GM23338 (cell line): ENCODE data around the gene ENTPD6. TPM values are rescaled to one million over a fixed set of nuclear protein-coding genes. Genes with fewer than 3 reads are reported as not detected.

Experiments
- ATAC-seq: fragments of 200-7000 bp; cut with Tn5 transposase; 3 replicates; pipeline ENCODE4 v1.9.1; 2020
- DNase-seq: peaks from one replicate; pipeline ENCODE4 v3.0.0-alpha.2; 2015; ENCODE audit warnings: low spot score
- H2AFZ ChIP-seq: fragments of 200-600 bp; sonication (generic); 2 replicates; pipeline ENCODE4 v1.8.0; 2016; ENCODE audit warnings: antibody characterized with exemption, mild to moderate bottlenecking, moderate library complexity
- H3F3A ChIP-seq: fragments of 200-600 bp; sonication (generic); replicated peaks from 2 replicates; pipeline ENCODE4 v1.8.0; 2017; ENCODE audit warnings: antibody characterized with exemption, mixed run types, low read depth
- H3K27ac ChIP-seq: fragments of 200-600 bp; sonication (generic); 2 replicates; pipeline ENCODE4 v1.6.1; 2016; ENCODE audit warnings: low read depth
- H3K27me3 ChIP-seq: fragments of 200-600 bp; sonication (generic); 2 replicates; pipeline ENCODE4 v1.8.0; 2016; ENCODE audit warnings: mild to moderate bottlenecking, mixed run types, moderate library complexity; ENCODE audit not compliant: insufficient read depth
- H3K36me3 ChIP-seq: fragments of 200-600 bp; sonication (generic); 2 replicates; pipeline ENCODE4 v1.8.0; 2016; ENCODE audit warnings: mild to moderate bottlenecking; ENCODE audit not compliant: insufficient read depth
- H3K4me1 ChIP-seq: fragments of 200-600 bp; sonication (generic); 2 replicates; pipeline ENCODE4 v1.8.0; 2016; ENCODE audit warnings: mild to moderate bottlenecking, moderate library complexity; ENCODE audit not compliant: insufficient read depth
- H3K4me2 ChIP-seq: fragments of 200-600 bp; sonication (generic); 2 replicates; pipeline ENCODE4 v1.7.1; 2017; ENCODE audit warnings: mixed run types
- H3K4me3 ChIP-seq: fragments of 200-600 bp; sonication (generic); 2 replicates; pipeline ENCODE4 v1.6.1; 2016; ENCODE audit warnings: mixed run types
- H3K79me2 ChIP-seq: fragments of 200-600 bp; sonication (generic); replicated peaks from 2 replicates; pipeline ENCODE4 v1.8.0; 2017; ENCODE audit warnings: mild to moderate bottlenecking; ENCODE audit not compliant: insufficient read depth
- H3K9me2 ChIP-seq: fragments of 200-600 bp; sonication (generic); 2 replicates; pipeline ENCODE4 v1.8.0; 2017; ENCODE audit not compliant: insufficient read depth
- H4K20me1 ChIP-seq: fragments of 200-600 bp; sonication (generic); replicated peaks from 2 replicates; pipeline ENCODE4 v1.8.0; 2017; ENCODE audit warnings: mild to moderate bottlenecking; ENCODE audit not compliant: insufficient read depth
- H3K27ac Mint-ChIP-seq: 2 replicates; pipeline ENCODE4 v1.8.0; 2020; ENCODE audit warnings: inconsistent platforms, mild to moderate bottlenecking, moderate library complexity, mixed read lengths
- H3K27me3 Mint-ChIP-seq: 3 replicates; pipeline ENCODE4 v1.8.0; 2022; ENCODE audit warnings: low read depth, mild to moderate bottlenecking, moderate library complexity, mixed read lengths, inconsistent platforms; ENCODE audit not compliant: insufficient read depth, poor library complexity
- H3K36me3 Mint-ChIP-seq: 3 replicates; pipeline ENCODE4 v1.8.0; 2021; ENCODE audit warnings: low read depth, mild to moderate bottlenecking, inconsistent platforms, moderate library complexity, mixed read lengths
- H3K4me1 Mint-ChIP-seq: 3 replicates; pipeline ENCODE4 v1.8.0; 2020; ENCODE audit warnings: mild to moderate bottlenecking, inconsistent platforms, mixed read lengths
- H3K4me3 Mint-ChIP-seq: 3 replicates; pipeline ENCODE4 v1.8.0; 2021; ENCODE audit warnings: moderate library complexity, mild to moderate bottlenecking, inconsistent platforms, mixed read lengths
- H3K9me3 Mint-ChIP-seq: 3 replicates; pipeline ENCODE4 v1.8.0; 2020; ENCODE audit warnings: moderate library complexity, mild to moderate bottlenecking, inconsistent platforms, mixed read lengths
- EZH2 ChIP-seq: fragments of 200-600 bp; sonication (generic); IDR thresholded peaks from one replicate; pipeline ENCODE4 v1.8.0; 2017; ENCODE audit warnings: antibody characterized with exemption, mild to moderate bottlenecking, low read depth; ENCODE audit not compliant: unreplicated experiment
- EZH2phosphoT487 ChIP-seq: fragments of 200-600 bp; sonication (generic); IDR thresholded peaks from one replicate; pipeline ENCODE4 v1.8.1; 2018; ENCODE audit warnings: antibody characterized with exemption; ENCODE audit not compliant: unreplicated experiment
- JUNB ChIP-seq: IDR thresholded peaks from one replicate; pipeline ENCODE4 v1.6.1; 2016; ENCODE audit warnings: antibody characterized with exemption; ENCODE audit not compliant: unreplicated experiment
- NANOG ChIP-seq: IDR thresholded peaks from 2 replicates; pipeline ENCODE4 v1.6.1; 2016; ENCODE audit warnings: antibody characterized with exemption, borderline replicate concordance
- POLR2AphosphoS5 ChIP-seq: IDR thresholded peaks from 2 replicates; pipeline ENCODE4 v1.6.1; 2016; ENCODE audit warnings: antibody characterized with exemption, low read depth
- STAT1 ChIP-seq: IDR thresholded peaks from one replicate; pipeline ENCODE4 v1.6.1; 2016; ENCODE audit warnings: antibody characterized with exemption; ENCODE audit not compliant: unreplicated experiment
- ZNF114 ChIP-seq: fragments of 250-450 bp; sonication (Bioruptor Pico); IDR thresholded peaks from 2 replicates; pipeline ENCODE4 v1.5.0; 2020; ENCODE audit warnings: mild to moderate bottlenecking, moderate library complexity
- ZNF331 ChIP-seq: fragments of 250-450 bp; sonication (Bioruptor Pico); IDR thresholded peaks from 2 replicates; pipeline ENCODE4 v1.5.0; 2020; ENCODE audit warnings: low read depth, mild to moderate bottlenecking, moderate library complexity
- long read RNA-seq: library from polyadenylated mRNA; unstranded; transcript quantifications from one replicate; pipeline ENCODE4 v2.0.0, GENCODE V29; 2020; ENCODE audit not compliant: unreplicated experiment
- polyA plus RNA-seq: library from polyadenylated mRNA; unstranded; fragments of >200 nt; fragmentation: Nextera tagmentation; extraction: Ambion mirVana; gene quantifications from 2 replicates; pipeline ENCODE4 v1.2.1, GENCODE V29; 2016
- total RNA-seq: library from RNA; depleted of rRNA; stranded (reverse); fragments of >200 nt; shearing (Covaris generic); gene quantifications from 2 replicates; pipeline ENCODE4 v1.2.3, GENCODE V29; 2014; rRNA removed
- TF ChIP-seq, protein P1 (sequence below): IDR thresholded peaks from 2 replicates; pipeline ENCODE4 v1.6.1; 2016; ENCODE audit warnings: antibody characterized with exemption
- TF ChIP-seq, protein P2 (sequence below): fragments of 250-450 bp; sonication (Bioruptor Pico); IDR thresholded peaks from 2 replicates; pipeline ENCODE4 v1.5.0; 2020; ENCODE audit warnings: mild to moderate bottlenecking, moderate library complexity
- TF ChIP-seq, protein P3 (sequence below): IDR thresholded peaks from one replicate; pipeline ENCODE4 v1.6.1; 2018; ENCODE audit warnings: antibody characterized with exemption; ENCODE audit not compliant: unreplicated experiment
- TF ChIP-seq, protein P4 (sequence below), 2 experiments: fragments of 200-600 bp in 1 of 2; sonication (generic) in 1 of 2; conservative IDR thresholded peaks; 2 replicates each; pipeline versions ENCODE4 v1.5.1 to v1.6.1; 2016 to 2017; ENCODE audit warnings: antibody characterized with exemption in 2 of 2, low read depth in 2 of 2, mild to moderate bottlenecking in 2 of 2, moderate library complexity in 1 of 2

ENTPD6 gene
- total RNA-seq (45.9 TPM in 2 replicates), polyA plus RNA-seq (19.0 and 19.3 TPM in 2 replicates)
- long read RNA-seq, partial matches to known transcripts = 1 of 16 reads
- long read RNA-seq, other reads (novel, unspliced or antisense) = 9 of 16 reads

DNA sequence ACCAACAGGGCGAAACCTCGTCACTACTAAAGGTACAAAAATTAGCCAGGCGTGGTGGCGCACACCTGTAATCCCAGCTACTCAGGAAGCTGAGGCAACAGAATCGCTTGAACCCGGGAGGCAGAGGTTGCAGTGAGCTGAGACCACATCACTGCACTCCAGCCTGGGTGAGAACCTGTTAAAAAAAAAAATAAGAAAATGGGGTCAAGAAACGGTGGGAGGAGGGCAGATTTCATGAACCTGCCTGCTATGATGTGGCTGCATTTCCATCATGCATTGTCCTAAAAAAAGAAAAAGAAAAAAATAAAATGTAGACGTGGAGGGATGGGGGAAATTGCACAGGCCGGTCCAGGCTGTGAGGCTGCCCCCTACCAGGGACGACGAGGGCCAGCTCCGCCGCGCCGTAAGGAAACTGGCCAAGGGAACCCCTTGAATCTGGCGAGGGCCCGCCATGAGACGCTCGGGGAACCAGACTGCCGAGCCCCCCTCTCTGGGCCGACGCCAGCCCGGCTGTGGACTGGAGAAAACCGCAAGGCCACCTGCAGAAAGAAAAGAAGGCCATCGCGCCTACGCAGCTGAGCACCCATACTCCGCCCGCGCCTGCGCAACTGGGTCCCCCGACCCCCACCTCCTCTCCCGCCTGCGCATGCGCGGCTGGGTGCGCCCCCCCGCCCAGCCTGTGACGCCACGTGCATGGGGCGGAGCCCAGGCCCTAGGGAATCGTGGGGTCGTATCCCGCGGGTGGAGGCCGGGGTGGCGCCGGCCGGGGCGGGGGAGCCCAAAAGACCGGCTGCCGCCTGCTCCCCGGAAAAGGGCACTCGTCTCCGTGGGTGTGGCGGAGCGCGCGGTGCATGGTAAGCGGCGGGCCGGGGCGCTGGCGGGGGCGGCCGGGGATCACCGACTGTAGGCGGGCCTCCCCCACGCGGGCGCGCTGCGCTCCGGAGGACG lies at the start of gene ENTPD6:
ENTPD6 (plus strand) TSS at position 699 of the 948 bp plus-strand sequence. CDS start 10,825 bp downstream, outside the sequence.
- Histone ChIP-seq H4K20me1 (peaks cover 23% of the 10 kb centered on the region), H3K4me2 (peak within 1 kb of the TSS; percentile 99), H2AFZ (peak within 1 kb of the TSS; percentile 91), H3K4me3 (peak within 1 kb of the TSS; percentile 94), H3K79me2 (peaks cover 26% of the 10 kb centered on the region), H3K9me2 (no peaks in the 10 kb centered on the region), H3K27ac (no peak within 1 kb of the TSS), H3F3A (0 out of 2 replicates have a peak, but pooled peaks cover 2% of the 10 kb centered on the region), H3K4me1 (peaks cover 11% of the 10 kb centered on the region; the same call in 1 of the 2 replicates), H3K27me3 (peaks cover 10% of the 10 kb centered on the region), H3K36me3 (no peaks in the 10 kb centered on the region)
- Mint-ChIP-seq H3K36me3 (no peaks in the 10 kb centered on the region), H3K27ac (no peak within 1 kb of the TSS), H3K27me3 (peaks cover 4% of the 10 kb centered on the region), H3K4me1 (peaks cover 27% of the 10 kb centered on the region), H3K4me3 (peak within 1 kb of the TSS; percentile 92), H3K9me3 (no peaks in the 10 kb centered on the region; the same call in 1 of the 3 replicates)
- ATAC-seq (peak; percentile 71), DNase-seq (peak; percentile 83)
- TF ChIP-seq, protein P1, sequence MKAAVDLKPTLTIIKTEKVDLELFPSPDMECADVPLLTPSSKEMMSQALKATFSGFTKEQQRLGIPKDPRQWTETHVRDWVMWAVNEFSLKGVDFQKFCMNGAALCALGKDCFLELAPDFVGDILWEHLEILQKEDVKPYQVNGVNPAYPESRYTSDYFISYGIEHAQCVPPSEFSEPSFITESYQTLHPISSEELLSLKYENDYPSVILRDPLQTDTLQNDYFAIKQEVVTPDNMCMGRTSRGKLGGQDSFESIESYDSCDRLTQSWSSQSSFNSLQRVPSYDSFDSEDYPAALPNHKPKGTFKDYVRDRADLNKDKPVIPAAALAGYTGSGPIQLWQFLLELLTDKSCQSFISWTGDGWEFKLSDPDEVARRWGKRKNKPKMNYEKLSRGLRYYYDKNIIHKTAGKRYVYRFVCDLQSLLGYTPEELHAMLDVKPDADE = no peak
- TF ChIP-seq NANOG = no peak
- no peak for TF ChIP-seq ZNF331 (CRISPR knock-in tag)
- TF ChIP-seq EZH2phosphoT487 = no peak
- TF ChIP-seq ZNF114 (CRISPR knock-in tag) = no peak
- TF ChIP-seq, protein P2, sequence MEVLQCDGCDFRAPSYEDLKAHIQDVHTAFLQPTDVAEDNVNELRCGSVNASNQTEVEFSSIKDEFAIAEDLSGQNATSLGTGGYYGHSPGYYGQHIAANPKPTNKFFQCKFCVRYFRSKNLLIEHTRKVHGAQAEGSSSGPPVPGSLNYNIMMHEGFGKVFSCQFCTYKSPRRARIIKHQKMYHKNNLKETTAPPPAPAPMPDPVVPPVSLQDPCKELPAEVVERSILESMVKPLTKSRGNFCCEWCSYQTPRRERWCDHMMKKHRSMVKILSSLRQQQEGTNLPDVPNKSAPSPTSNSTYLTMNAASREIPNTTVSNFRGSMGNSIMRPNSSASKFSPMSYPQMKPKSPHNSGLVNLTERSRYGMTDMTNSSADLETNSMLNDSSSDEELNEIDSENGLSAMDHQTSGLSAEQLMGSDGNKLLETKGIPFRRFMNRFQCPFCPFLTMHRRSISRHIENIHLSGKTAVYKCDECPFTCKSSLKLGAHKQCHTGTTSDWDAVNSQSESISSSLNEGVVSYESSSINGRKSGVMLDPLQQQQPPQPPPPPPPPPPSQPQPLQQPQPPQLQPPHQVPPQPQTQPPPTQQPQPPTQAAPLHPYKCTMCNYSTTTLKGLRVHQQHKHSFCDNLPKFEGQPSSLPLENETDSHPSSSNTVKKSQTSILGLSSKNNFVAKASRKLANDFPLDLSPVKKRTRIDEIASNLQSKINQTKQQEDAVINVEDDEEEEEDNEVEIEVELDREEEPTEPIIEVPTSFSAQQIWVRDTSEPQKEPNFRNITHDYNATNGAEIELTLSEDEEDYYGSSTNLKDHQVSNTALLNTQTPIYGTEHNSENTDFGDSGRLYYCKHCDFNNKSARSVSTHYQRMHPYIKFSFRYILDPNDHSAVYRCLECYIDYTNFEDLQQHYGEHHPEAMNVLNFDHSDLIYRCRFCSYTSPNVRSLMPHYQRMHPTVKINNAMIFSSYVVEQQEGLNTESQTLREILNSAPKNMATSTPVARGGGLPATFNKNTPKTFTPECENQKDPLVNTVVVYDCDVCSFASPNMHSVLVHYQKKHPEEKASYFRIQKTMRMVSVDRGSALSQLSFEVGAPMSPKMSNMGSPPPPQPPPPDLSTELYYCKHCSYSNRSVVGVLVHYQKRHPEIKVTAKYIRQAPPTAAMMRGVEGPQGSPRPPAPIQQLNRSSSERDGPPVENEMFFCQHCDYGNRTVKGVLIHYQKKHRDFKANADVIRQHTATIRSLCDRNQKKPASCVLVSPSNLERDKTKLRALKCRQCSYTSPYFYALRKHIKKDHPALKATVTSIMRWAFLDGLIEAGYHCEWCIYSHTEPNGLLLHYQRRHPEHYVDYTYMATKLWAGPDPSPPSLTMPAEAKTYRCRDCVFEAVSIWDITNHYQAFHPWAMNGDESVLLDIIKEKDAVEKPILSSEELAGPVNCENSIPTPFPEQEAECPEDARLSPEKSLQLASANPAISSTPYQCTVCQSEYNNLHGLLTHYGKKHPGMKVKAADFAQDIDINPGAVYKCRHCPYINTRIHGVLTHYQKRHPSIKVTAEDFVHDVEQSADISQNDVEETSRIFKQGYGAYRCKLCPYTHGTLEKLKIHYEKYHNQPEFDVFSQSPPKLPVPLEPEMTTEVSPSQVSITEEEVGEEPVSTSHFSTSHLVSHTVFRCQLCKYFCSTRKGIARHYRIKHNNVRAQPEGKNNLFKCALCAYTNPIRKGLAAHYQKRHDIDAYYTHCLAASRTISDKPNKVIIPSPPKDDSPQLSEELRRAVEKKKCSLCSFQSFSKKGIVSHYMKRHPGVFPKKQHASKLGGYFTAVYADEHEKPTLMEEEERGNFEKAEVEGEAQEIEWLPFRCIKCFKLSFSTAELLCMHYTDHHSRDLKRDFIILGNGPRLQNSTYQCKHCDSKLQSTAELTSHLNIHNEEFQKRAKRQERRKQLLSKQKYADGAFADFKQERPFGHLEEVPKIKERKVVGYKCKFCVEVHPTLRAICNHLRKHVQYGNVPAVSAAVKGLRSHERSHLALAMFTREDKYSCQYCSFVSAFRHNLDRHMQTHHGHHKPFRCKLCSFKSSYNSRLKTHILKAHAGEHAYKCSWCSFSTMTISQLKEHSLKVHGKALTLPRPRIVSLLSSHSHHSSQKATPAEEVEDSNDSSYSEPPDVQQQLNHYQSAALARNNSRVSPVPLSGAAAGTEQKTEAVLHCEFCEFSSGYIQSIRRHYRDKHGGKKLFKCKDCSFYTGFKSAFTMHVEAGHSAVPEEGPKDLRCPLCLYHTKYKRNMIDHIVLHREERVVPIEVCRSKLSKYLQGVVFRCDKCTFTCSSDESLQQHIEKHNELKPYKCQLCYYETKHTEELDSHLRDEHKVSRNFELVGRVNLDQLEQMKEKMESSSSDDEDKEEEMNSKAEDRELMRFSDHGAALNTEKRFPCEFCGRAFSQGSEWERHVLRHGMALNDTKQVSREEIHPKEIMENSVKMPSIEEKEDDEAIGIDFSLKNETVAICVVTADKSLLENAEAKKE (CRISPR knock-in tag) = no peak
- TF ChIP-seq, protein P3, sequence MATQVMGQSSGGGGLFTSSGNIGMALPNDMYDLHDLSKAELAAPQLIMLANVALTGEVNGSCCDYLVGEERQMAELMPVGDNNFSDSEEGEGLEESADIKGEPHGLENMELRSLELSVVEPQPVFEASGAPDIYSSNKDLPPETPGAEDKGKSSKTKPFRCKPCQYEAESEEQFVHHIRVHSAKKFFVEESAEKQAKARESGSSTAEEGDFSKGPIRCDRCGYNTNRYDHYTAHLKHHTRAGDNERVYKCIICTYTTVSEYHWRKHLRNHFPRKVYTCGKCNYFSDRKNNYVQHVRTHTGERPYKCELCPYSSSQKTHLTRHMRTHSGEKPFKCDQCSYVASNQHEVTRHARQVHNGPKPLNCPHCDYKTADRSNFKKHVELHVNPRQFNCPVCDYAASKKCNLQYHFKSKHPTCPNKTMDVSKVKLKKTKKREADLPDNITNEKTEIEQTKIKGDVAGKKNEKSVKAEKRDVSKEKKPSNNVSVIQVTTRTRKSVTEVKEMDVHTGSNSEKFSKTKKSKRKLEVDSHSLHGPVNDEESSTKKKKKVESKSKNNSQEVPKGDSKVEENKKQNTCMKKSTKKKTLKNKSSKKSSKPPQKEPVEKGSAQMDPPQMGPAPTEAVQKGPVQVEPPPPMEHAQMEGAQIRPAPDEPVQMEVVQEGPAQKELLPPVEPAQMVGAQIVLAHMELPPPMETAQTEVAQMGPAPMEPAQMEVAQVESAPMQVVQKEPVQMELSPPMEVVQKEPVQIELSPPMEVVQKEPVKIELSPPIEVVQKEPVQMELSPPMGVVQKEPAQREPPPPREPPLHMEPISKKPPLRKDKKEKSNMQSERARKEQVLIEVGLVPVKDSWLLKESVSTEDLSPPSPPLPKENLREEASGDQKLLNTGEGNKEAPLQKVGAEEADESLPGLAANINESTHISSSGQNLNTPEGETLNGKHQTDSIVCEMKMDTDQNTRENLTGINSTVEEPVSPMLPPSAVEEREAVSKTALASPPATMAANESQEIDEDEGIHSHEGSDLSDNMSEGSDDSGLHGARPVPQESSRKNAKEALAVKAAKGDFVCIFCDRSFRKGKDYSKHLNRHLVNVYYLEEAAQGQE = no peak
- peak; percentile 90 for TF ChIP-seq POLR2AphosphoS5
- no peak for TF ChIP-seq EZH2
- no peak for TF ChIP-seq STAT1
- TF ChIP-seq JUNB = no peak
- TF ChIP-seq, protein P4, sequence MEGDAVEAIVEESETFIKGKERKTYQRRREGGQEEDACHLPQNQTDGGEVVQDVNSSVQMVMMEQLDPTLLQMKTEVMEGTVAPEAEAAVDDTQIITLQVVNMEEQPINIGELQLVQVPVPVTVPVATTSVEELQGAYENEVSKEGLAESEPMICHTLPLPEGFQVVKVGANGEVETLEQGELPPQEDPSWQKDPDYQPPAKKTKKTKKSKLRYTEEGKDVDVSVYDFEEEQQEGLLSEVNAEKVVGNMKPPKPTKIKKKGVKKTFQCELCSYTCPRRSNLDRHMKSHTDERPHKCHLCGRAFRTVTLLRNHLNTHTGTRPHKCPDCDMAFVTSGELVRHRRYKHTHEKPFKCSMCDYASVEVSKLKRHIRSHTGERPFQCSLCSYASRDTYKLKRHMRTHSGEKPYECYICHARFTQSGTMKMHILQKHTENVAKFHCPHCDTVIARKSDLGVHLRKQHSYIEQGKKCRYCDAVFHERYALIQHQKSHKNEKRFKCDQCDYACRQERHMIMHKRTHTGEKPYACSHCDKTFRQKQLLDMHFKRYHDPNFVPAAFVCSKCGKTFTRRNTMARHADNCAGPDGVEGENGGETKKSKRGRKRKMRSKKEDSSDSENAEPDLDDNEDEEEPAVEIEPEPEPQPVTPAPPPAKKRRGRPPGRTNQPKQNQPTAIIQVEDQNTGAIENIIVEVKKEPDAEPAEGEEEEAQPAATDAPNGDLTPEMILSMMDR (conservative IDR thresholded peaks at IDR 0.05; ENCODE audit: low read depth in 2 of 2) = peak; percentile 5 to 24; a peak in 1 of 4 replicates
